ENCODE results near the gene RAB30. TPM values are rescaled to one million over a fixed set of nuclear protein-coding genes. Genes with fewer than 3 reads are reported as not detected.

Gene RAB30
- total and polyA plus RNA-seq, 2 donors (not counting 3 experiments of a cell fraction or from before 2014, with no cell fraction given) = 4.1 to 14.6 TPM

DNA sequence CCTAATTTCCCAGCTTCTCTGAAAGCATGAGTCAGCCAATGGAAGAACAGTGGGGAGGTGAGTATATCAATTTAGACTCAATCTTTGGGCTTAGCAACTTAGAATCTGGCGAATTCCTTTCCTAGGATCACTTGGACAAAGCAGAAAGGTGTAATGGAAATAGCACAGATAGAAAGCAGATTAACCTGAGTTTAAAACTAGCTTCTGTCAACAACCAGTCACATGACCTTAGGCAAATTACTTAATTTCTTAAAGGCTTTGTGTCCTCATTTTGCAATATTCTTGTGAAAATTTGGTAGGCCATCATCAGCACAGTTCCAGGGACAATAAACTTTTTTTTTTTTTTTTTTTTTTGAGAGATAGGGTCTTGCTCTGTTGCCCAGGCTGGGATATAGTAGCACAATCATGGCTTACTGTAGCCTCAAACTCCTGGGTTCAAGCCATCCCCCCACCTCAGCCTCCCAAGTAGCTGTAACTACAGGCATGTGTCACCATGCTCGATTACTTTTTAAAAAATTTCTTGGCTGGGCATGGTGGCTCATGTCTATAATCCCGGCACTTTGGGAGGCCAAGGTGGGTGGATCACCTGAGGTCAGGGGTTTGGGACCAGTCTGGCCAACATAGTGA is 44.4 kb upstream of the RAB30 start:
- Histone ChIP-seq H3K27ac (ENCODE audit: insufficient read depth, low read depth, low read length) (no peak overlapping the region), H4K20me1 (replicated peaks; ENCODE audit: control insufficient read depth, extremely low read depth, insufficient read depth, low read length) (no peaks in the 10 kb centered on the region), H3K9ac (replicated peaks; ENCODE audit: extremely low read depth, insufficient read depth, low read length) (no peak overlapping the region), H2AFZ (ENCODE audit: low read depth, low read length) (no peak overlapping the region), H3K4me1 (ENCODE audit: control insufficient read depth, extremely low read depth, insufficient read depth, low read length) (peaks cover 3% of the 10 kb centered on the region), H3K36me3 (ENCODE audit: control insufficient read depth in 2 of 2, extremely low read depth in 1 of 2, insufficient read depth in 2 of 2, low read length in 2 of 2) (no peaks in the 10 kb centered on the region), H3K4me2 (ENCODE audit: insufficient read depth, low read length) (no peak overlapping the region), H3K79me2 (ENCODE audit: control insufficient read depth, insufficient read depth, low read length) (no peaks in the 10 kb centered on the region), H3K9me1 (replicated peaks; ENCODE audit: control insufficient read depth, extremely low read depth, insufficient read depth, low read length) (no peaks in the 10 kb centered on the region), H3K27me3 (ENCODE audit: control insufficient read depth in 2 of 2, insufficient read depth in 2 of 2, low read length in 2 of 2) (no peaks in the 10 kb centered on the region), H3K4me3 (replicated peaks in 1 of 3; ENCODE audit: insufficient read depth in 1 of 3, low read depth in 1 of 3, low read length in 3 of 3) (no peak overlapping the region), H3K9me3 (replicated peaks; ENCODE audit: control insufficient read depth, insufficient read depth, low read length) (no peaks in the 10 kb centered on the region)
- ChIA-PET CTCF (interaction anchor here (1.5 kb wide), 1 partner anchor 14 kb away, joined by 4 read pairs; no protein-coding TSS in a partner anchor), POLR2A (interaction anchor here (0.6 kb wide), 1 partner anchor 29 kb away, joined by 4 read pairs; no protein-coding TSS in a partner anchor)
- TF ChIP-seq POLR2AphosphoS5 (IDR thresholded peaks at IDR 0.05; ENCODE audit: insufficient read depth, low read depth, low read length) (no peak), MYC (IDR thresholded peaks at IDR 0.05; ENCODE audit: low read depth, low read length) (no peak), GATA2 (IDR thresholded peaks at IDR 0.05; ENCODE audit: insufficient read depth, insufficient read length, low read depth, low read length) (no peak), EZH2 (IDR thresholded peaks at IDR 0.05; ENCODE audit: borderline replicate concordance, low read depth, low read length, severe bottlenecking) (no peak), JUN (IDR thresholded peaks at IDR 0.05; ENCODE audit: borderline replicate concordance, insufficient read depth, insufficient read length, low read depth) (no peak), POLR2A (IDR thresholded peaks at IDR 0.05; ENCODE audit: low read depth, low read length) (no peak), FOS (IDR thresholded peaks at IDR 0.05; ENCODE audit: borderline replicate concordance, insufficient read depth, low read length) (no peak)
- TF ChIP-seq, protein P1, sequence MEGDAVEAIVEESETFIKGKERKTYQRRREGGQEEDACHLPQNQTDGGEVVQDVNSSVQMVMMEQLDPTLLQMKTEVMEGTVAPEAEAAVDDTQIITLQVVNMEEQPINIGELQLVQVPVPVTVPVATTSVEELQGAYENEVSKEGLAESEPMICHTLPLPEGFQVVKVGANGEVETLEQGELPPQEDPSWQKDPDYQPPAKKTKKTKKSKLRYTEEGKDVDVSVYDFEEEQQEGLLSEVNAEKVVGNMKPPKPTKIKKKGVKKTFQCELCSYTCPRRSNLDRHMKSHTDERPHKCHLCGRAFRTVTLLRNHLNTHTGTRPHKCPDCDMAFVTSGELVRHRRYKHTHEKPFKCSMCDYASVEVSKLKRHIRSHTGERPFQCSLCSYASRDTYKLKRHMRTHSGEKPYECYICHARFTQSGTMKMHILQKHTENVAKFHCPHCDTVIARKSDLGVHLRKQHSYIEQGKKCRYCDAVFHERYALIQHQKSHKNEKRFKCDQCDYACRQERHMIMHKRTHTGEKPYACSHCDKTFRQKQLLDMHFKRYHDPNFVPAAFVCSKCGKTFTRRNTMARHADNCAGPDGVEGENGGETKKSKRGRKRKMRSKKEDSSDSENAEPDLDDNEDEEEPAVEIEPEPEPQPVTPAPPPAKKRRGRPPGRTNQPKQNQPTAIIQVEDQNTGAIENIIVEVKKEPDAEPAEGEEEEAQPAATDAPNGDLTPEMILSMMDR (IDR thresholded peaks at IDR 0.05; ENCODE audit: extremely low read depth in 1 of 2, insufficient read depth in 1 of 2, low read depth in 1 of 2, low read length in 2 of 2) = no peak
- TF ChIP-seq, protein P2, sequence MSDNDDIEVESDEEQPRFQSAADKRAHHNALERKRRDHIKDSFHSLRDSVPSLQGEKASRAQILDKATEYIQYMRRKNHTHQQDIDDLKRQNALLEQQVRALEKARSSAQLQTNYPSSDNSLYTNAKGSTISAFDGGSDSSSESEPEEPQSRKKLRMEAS (IDR thresholded peaks at IDR 0.05; ENCODE audit: insufficient read depth, insufficient read length) = no peak
- dilution Hi-C loops (cut with MboI; ENCODE audit: extremely low pct_ligation_motif_present, low sequenced_read_pairs) (no loop called here), intact Hi-C loops (cut with micrococcal nuclease) (no loop called here)
- no peak for DNase-seq (ENCODE audit: low read depth, low spot score)
- peak; percentile 26 for FAIRE-seq
- no TSS peak for BruUV-seq (replicated peaks)
